ENCODE measurements around the gene ZNHIT1.

ZNHIT1 gene

DNA sequence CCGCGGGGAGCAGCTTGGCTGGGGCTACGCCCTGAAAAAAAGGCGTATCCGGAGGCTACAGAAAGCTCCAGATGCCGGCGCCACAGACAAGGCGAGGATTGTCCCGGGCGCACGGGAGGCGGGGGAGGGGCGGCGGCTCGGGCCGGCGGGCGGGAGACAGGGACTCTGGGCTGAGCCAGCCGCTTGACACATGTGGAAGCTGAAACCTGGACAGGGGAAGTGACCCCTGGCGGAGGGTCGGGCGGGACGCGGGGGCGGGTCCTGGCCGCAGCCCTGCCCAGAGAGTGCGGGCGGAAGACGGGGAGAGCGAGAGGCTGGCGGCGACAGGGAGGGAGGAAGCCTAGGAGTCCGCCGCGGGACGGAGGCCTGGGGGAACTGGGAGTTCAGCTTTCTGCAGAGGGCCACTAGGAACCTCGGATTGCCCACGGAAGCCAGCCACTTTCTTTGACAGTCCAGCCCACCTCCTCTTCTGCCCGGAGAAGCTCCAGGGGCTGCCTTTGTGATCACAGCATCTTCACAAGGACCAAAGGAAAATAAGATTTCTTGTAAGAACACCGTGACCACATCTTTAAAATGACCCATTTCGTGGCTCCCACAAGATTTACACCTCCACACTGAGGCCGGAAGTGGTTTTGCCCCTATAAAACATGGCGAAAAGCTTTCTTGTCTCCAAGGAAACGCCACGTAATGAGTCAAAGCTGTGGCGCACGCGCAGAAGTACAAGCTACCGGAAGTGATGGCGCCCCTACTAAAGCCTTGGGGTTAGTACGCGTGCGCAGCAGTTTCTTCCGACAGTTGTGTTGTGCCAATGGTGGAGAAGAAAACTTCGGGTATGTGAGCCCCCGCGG, at the start of gene ZNHIT1, which contains the start of gene PLOD3:
ZNHIT1 (plus strand) TSS at position 778 of the 848 bp plus-strand sequence; CDS start at position 809, 31 bp downstream.
PLOD3 (minus strand) TSS at position 194 of the 848 bp plus-strand sequence. CDS start 307 bp downstream, outside the sequence.
- DNase-seq (ENCODE audit: low read depth, low spot score), result peak; percentile 89

DNA sequence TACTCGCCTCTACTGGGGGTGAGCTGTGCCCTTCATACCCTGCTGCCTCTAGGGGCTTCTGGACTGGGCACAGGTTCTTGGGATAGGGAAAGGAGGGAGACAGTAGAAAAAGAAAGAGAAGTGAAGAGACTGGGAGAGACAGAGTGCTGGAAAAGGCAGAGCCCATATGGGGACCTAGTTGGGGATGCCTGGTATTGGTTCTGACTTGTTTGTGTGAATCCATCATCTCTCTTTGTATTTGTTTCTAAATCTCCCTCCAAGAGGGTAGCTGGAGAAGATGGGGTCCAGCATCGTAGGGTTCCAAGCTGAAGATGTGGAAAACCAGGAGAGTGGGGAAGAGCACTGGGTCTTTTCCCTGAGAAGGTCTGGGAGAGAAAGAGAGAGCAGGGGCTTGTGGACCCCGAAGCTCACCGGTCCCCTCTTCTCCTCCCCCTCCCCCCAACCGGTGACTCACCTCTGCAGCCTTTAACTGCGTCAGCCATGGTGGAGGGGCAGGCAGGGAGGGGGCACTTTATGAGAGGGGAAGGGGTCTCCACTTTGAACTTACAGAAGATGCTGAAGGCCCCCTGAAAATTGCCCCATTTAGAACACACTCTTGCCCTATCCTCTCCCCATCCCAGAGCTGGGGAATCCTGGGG, 49.4 kb upstream of the ZNHIT1 start:
- no peak for DNase-seq (ENCODE audit: low read depth, low spot score)

DNA sequence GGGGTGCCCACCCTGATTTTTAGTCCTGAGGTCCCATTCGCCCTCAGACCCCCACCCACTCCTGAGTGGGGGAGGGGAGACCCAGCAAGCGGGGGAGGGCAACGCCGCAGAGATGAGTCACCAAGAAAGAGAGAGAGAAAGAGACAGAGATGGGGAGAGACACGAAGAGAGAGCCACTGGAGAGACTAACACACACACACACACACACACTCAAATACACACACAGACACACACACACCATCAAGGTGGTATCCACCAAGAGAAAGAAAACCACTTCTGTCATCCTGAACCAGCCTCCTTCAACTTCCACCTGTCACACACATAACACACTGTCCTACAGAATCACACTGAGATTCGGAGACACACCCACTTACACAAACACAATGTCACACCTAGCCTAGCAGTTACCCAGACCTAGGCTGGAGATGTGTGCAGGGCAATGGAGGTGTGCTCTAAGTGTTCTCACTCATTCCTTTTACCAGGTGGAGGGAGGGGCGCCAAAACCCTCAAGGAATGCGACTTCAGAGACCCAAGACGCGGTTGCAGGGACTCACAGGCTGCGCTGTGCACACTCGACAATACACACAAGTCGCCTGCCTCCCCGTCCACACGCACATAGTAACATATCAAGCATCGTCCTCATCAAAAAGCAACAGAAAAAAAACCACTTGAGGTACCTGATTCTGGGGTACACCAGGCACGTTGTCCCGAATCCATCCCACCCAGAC, 48.7 kb upstream of the ZNHIT1 start:
- no peak for DNase-seq (ENCODE audit: low read depth, low spot score)

DNA sequence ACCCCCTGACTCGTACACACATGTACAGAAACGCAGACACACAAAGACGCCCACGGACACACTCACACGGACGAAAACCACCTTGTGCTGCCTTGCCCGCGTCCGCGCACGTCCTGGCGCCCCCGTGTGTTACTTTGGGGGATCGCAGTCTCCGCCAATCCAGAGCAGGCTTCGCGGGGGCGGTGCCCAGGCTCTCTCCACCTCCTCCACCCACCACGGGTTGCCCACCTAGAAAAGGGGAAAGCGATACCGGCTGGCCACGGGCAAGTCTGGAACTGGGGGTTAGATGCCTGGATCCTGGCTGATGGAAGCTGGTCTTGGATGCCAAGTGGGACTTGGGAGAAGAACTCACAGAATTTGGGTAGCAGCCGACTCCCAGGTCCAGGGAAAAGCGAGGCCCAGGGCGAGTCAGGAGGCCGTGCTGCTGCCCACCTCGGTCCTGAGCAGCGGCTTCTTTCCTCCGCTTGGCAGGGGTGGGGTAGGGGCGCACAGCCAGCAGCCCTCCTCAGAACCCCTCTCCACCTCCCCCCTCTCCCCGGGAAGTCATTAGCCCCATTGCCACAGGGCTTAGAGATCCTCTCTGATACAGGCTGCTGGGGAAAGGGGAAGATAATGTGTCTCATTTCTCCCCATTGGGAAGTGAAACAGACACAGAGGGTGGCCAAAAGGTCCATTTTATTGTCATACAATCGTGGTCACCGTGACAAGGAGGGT, 48.0 kb upstream of the ZNHIT1 start:
- peak; percentile 42 for DNase-seq (ENCODE audit: low read depth, low spot score)

DNA sequence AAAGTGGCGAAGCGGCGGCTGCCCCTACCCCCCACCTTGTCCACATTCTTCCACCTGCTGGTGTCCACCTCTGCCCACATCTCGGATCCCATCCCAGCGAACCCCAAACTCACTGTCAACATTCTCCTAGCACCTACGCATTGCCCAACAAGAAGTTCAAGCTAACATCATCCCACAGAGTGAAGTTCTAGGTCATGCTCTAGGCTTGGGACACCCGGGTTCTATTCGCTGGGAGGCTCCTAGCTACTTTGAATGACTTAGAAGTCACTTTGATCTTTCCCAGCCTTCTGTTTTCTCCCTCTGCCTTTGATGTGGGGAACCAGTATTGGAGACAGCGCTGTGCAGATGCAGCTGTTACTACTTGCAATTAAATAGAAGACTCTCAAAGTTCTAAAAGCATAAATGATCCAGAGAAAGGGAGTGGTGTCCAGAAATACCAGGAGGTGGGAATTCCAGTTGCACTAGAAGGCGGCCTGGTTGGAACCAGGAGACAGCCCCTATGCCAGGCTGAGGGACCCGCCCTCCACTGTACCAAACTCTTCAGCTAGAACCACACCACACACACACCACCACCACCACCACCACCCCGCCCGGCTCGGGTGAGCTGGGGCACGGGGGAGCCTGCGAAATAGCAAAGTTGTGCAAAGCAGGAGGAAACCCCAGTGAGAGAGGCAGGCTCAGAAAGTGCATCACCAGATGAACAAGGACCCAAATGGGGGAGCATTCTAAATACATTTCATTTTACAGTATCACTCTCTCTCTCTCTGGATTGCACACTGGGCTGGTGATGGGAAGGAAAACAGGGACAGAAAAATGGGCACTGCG, 47.1 kb upstream of the ZNHIT1 start:
- no peak for DNase-seq (ENCODE audit: low read depth, low spot score)

DNA sequence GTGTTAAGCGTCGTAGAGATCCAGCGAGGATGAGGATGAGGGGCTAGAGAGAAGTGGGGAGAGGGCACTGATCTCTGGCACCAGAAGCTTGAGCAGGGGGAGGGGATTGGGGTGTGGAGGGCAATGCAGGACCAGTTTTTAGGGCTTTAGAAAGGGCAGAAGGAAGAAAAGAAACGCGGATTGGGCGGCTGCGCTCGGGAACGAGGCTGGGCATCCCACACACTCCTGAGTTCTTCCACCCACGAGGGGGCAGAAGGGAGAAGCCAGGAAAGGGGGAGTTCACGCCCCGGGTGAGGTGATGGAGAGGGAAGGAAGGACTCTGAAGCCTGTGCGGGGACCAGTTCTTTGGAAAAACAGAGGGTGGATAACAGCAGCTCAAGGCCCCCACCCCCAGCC, 46.5 kb upstream of the ZNHIT1 start:
- DNase-seq (ENCODE audit: low read depth, low spot score), result no peak

DNA sequence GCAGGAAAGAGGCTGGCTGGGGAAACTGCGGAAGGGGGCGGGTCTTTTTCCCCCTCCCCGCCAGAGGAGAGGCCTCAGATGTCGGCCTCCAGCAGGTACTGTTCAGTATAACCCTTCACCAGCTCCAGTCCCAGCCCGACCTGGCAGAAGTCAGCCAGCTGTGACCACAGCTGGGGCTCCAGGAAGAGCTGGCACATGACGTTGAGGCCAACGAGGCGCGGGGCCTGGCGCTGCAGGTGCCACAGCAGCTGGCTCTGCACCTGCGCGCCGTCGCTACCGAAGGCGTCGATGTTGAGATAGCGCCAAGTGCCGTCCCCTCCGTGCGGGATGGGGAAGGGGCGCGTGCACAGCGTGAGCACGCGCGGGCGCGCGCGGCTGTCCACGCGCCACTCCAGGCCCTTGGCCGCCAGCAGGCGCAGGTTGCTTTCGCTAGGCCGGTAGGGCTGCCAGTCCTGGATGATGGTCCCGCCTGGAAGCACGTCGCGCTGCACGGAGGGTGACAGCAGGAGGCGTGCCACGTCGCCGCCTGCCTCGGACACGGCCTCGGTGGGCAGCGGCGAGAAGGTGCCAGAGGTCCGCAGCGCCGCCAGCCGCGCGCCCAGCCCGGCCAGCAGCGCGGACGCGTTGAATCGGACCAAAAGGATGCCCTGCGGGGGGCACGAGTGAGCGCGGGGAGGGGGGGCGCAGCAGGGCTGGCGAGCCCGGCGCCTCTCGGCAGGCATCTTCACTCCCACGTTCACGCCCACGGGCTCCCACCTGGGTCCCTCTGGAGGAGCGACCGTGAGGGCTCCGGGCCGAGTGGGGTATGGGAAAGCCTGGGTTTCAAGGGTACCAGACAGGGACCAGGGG, 45.7 kb upstream of the ZNHIT1 start:
- DNase-seq (ENCODE audit: low read depth, low spot score), result no peak

DNA sequence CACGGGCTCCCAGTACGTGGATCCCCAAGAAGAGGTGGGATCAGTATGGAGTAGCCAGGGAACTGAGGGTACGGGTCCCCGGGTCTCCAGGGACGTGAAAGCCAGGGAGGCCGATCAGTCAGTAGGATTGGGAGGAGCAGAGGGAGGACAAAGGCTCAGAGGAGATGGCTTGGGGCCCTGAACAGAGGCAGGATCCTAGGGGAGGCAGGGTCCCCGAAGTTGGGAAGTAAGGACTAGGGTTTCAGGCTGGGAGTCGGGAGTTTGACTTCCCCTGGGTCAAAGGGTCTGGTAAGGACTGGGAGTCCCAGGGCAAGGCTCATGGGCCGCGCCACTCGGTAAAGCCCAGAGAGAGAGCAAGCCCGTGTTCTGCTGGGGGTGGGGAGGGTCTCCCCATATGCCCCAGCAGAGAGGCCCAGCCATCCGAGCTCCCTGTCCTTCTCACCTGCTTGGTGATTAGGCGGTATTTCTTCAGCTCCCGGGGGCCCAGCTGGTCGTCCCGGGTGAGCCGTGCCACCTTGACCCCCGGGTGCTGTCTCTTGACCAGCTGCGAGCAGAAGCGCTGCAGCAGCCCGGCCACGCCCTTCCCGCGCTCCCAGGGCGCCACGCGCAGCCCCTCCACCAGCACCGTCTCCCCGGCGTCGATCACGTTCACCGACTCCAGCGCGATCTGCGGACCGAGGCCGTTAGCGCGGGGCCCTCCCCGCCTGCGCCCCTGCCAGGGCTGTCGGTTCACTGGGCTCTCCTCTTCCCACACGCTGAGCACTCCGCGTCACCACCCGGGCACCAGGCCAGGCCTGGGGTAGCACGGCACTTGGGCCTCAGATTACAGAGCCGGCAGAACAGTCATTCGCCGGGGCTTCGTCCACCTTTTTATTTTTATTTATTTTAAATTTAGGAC, 44.9 kb upstream of the ZNHIT1 start:
- DNase-seq (ENCODE audit: low read depth, low spot score), result no peak

DNA sequence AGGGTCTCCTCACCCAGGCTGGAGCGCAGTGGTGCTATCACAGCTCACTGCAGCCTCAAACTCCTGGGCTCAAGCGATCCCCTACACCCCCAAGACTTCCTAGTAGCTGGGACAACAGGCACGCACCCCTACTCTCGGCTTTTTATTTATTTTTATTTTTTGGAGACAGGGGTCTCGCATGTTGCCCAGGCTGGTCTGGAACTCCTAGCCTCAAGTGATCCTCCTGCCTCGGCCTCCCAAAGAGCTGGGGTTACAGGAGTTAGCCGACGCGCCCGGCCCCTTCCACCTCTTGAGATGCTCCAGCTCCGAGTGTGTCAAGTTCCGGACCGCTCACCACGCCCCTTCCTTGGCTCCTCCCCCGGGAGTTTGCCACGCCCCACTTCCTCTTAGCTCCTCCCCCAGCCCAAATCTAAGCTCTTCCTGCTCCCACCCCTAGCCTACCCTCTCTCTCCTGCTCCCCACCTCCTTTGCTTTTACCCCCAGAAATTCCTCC, 44.2 kb upstream of the ZNHIT1 start:
- peak; percentile 32 for DNase-seq (ENCODE audit: low read depth, low spot score)

DNA sequence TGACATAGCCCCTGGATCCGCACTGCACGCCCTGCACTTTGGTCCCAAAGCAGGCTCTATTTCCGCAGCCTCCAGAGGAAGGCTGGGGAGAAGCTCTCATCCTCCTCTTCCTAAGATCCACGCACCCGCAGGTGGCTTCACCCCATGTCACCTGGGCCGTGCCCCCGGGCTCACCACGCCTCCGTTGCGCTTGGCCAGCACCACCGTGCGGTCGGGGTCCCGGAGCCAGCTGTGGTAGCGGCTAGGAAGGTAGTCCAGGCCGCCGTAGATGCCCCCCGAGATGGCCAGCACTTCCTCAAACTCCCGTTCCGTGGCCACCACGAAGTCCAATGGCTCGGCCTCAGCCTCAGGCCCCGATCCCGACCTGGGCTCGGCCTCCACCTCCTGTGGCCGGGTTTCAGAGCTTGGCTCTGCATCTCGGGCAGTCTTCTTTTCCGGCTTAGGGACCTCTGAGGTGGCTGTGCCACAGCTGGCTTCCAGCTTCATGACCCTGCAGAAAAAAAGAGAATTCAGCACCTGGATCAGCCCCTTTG, 43.6 kb upstream of the ZNHIT1 start:
- DNase-seq (ENCODE audit: low read depth, low spot score), result no peak

DNA sequence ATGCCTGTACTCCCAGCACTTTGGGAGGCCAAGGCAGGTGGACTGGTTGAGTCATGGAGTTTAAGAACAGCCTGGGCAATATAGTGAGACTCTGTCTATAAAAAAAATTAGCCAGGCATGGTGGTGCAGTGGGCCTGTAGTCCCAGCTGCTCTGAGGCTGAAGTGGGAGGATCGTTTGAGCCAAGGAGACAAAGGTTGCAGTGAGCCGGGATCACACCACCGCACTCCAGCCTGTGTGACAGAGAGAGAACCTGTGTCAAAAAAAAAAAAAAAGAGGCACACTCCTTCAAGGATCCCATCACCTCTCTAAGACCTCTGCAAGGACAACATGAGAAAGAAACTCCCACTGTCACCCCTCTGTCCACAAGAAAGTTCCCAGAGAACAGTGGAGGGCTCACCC, 42.3 kb upstream of the ZNHIT1 start:
- no peak for DNase-seq (ENCODE audit: low read depth, low spot score)

DNA sequence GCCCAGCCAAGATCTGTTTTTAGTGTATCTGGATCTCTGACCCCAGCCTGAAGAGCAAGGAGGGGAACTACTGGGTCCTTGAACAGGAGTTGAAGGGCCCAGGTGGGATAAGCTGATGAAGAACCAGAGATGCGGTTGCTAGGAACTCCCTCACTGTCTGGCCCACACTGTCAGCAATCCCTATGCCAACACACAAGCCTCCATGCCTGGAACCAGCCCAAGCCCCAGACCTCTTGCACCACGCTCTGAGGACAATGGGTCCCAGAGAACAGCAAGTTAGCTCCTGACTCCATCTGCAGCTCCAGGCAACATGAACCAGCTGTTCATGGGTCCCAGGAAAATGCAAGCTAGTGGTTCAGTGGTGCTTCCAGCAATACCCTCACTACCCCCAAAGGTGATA, 40.3 kb upstream of the ZNHIT1 start:
- no peak for DNase-seq (ENCODE audit: low read depth, low spot score)

DNA sequence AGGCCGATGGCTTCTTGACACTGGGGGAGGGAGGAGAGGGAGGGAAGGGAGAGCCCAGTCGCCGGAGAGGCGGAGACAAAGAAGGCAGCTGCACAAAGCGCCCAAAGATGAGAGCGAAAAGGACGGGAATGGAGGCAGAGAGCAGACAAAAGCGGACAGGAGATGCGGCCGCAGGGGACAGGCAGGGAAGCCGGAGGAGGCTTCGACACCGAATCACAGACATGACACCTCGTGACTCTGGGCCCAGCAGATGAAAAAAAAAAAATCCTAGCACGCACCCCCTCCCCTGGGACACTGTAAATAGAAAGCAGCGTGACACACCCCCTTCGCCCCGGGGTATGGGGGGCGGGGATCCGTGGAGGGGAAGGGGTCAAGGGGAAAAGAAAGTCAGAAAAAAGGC, 38.8 kb upstream of the ZNHIT1 start:
- no peak for DNase-seq (ENCODE audit: low read depth, low spot score)

DNA sequence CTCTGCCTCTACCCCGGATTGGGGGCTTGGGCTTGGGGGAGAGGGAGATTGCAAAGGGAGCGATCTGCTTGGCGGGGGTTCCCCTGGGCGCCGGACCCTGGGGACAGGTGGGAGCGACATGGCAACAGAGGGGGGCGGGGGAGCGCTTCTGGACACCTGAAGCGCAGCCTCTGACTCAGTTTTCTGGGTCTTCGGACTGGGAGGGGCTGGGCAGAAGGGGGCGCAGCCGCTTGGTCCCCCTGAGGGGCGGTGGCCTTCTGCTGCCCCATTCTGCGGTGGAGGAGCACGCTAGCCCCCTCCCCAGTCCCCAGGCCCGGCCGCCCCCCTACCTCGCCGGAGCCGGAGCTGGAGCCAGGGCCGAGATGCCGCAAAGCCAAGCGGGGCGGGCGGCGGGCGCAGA, 38.3 kb upstream of the ZNHIT1 start:
- DNase-seq (ENCODE audit: low read depth, low spot score), result no peak

DNA sequence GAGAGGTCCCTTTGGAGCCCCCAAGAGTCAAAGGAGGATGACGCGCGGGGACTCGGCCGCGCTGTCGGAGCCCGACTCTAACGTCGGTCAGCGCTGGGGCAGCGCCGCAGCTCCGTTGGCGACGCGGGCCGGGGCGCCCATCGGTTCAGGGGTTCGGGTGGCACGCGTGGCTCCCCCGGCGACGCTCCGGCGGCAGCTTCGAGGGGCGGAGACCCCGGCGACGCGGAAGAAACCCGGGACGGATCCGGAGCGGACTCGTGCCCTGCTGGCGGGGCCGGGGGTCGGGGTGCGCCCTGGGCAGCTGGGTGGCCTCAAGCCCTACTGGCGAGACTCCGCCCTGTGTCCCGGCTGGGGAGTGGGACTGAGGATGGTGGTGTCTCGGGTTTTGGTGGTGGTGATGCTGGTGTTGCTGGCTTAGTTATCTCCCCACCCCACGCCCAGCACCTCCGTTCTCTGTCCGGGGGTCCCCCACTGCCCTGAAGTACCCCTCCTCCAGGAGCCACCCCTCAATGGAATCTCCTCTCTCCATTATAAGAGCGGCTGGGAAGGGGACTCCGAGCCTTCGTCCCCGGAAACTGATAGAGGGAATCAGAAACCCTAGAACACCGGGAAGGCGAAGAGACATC, 37.7 kb upstream of the ZNHIT1 start, which contains the start of gene NAT16:
NAT16 (minus strand) TSS at position 164 of the 626 bp plus-strand sequence. CDS start 5,486 bp downstream, outside the sequence.
- DNase-seq (ENCODE audit: low read depth, low spot score), result no peak

DNA sequence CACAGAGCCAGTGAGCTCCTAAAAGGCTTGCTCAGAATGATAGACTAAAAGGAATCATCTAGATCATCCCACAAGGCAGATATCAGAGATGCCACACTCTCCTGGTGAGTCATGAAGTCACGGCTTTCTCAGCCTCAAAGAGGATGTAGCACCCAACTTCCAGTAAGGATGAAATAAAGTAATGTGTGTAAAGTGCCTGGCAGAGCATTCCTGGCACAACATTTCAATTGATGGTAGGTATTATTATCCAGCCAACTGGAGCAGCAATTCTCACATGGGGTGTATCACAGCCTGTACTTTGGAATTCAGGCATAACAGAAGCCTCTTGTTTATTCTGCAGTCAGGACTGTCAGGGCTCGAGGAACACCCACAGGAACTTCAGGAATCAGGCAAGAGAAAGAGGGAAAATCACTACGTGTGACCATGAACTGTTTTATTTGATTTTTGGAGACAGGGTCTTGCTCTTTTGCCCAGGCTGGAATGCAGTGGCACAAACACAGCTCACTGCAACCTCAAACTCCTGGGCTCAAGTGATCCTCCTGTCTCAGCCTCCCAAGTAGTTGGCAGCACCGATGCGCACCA, 32.6 kb upstream of the ZNHIT1 start:
- DNase-seq (ENCODE audit: low read depth, low spot score), result no peak

DNA sequence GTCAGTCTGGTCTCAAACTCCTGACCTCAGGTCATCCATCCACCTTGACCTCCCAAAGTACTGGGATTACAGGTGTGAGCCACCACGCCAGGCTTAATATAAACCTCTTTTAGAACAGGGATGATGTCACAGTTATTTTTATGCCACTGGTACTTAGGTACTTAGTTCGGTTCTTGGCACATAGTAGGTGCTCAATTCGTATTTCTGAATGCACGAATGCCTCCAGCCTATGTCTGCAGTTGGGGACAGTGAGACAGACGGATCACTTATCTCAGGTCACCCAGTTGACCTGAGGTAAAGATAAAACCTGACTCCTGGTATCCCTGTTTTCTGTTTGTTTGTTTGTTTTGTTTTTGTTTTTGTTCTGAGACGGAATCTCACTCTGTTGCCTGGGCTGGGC, 31.8 kb upstream of the ZNHIT1 start:
- no peak for DNase-seq (ENCODE audit: low read depth, low spot score)
